GM19193 (cell line): ENCODE data around the gene MUC21.

Experiments
- POLR2A ChIP-seq: IDR thresholded peaks from 4 replicates; pipeline ENCODE4 v1.6.1; 2011; ENCODE audit not compliant: insufficient read depth, insufficient read length; ENCODE audit errors: extremely low read depth

Gene MUC21

DNA sequence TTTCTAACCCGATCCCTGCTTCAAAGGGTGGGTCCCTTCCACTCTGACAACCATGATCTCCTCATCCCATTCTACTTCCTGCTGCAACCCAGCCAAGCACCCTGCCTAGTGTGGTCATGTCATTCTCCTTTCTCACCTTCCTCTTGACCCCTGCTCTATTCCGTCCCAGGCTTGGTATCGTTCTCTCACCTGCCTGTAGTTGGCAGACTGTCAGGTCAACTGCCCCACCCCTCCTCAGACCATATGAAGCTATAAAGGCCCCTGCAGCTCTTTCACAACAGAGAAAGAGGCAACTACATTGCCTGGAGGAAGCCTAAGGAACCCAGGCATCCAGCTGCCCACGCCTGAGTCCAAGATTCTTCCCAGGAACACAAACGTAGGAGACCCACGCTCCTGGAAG is at the start of gene MUC21:
Gene MUC21 (plus strand): TSS at position 280 of the 400 bp plus-strand sequence. CDS start 241 bp downstream, outside the sequence.
- TF ChIP-seq POLR2A = no peak

DNA sequence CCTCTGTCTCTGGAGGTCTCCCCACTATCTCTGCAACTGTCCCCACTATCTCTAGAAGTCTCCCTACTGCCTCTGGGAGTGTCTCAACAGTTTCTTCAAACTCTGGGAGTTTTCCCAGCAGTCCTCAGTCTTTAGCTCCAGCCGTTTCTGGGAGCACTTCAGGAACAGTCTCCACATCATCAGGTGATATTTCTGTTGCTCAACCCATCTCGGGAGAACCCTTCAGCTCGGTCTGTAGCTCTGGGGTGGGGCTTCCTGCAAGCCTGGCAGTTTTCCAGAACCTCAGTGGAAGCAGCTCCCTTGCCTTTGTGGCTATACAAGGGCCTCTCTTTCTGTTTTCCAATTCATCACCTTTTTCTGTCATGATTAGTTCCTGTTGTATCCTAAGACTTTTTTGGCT is 48.5 kb upstream of the MUC21 start:
- TF ChIP-seq POLR2A = no peak

DNA sequence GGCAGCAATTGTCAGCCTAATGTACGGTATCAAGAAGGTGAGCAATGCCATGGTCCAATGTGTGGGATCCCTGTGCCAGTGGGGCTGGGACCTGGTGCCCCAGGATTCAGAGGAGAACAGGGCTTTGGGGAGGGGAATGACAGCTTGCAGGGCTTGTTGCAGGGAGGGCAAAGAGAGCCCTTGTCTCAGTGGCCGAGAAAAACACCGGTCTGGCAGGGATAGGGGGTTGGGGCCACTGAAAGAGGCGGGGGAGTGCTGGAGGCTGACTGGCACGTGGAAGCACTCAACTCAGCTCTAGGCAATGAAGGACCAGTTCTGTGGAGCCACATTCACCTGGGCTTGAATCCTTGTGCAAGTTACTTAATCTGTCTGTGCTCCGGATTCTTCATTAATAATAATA is 46.3 kb upstream of the MUC21 start:
- no peak for TF ChIP-seq POLR2A

DNA sequence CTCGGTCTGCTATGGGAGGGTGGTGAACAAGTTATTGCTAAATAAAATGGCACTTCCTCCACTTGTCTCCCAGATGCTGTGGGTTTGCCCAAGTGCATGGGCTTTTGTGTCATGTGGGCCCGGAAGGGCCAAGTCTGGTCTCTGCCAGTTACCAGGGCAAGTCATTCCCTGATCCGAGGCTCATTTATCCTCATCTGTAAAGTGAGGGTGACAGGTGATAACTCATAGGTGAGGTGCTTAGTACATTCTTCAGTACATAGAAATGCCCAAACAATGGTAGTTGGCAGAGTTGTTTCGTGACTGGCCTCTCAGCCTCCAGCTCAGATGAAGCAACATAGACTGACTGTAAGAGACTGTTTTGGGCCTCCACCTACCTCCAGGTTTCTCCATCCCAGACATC is 44.8 kb upstream of the MUC21 start:
- TF ChIP-seq POLR2A = no peak

DNA sequence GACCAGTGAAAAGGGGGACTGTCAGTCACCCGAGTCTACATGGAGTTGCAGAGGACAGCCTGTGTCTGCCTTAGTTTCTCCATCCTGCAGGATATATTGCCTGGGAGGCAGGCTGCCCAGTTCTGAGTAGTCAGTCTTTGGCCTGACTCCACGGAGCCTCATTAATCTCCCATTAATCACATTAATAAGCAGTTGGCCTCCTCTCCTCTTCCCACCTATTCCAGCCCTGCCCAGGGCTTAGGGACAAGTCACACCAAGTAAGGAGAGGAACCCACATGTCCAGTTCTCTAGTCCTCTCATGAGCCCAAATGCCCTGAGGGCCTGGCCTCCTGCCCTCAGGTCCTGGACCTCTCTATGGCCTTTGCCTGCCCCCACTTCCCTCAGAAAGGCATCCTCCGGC is 44.0 kb upstream of the MUC21 start:
- TF ChIP-seq POLR2A = no peak

DNA sequence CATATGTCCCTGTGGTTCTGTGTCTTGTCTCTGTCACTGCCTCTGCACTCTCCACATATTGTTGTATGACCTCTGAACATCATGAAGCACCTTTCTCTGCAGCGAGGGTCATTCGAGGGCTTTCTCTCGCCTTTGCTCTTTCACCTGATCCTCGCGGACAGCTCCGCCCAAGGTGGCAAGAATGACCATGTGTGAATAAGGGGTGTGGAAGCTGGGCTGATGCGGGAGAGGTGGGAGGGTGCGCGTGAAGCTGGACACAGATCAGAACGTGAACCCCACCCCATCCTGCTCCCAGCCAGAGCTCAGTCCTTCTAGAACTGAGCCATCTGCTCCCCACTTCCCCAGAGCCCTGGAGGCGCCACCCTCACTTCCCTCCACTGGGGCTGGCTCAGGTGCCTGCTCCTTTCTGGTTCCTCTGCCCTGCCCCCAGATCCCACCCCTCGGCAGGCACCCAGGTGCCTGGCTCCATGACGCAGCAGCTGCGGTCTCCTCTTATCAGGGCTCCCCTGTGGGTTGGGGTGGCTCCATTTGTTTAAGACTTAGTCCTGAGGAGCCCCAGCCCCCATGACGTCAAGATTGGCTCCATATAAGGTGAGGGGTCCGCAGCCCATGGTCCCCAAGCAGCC is 43.0 kb upstream of the MUC21 start, which contains the start of gene MUCL3:
Gene MUCL3 (plus strand): TSS at position 613 of the 626 bp plus-strand sequence. CDS start 27 bp downstream, outside the sequence.
- TF ChIP-seq POLR2A = no peak

DNA sequence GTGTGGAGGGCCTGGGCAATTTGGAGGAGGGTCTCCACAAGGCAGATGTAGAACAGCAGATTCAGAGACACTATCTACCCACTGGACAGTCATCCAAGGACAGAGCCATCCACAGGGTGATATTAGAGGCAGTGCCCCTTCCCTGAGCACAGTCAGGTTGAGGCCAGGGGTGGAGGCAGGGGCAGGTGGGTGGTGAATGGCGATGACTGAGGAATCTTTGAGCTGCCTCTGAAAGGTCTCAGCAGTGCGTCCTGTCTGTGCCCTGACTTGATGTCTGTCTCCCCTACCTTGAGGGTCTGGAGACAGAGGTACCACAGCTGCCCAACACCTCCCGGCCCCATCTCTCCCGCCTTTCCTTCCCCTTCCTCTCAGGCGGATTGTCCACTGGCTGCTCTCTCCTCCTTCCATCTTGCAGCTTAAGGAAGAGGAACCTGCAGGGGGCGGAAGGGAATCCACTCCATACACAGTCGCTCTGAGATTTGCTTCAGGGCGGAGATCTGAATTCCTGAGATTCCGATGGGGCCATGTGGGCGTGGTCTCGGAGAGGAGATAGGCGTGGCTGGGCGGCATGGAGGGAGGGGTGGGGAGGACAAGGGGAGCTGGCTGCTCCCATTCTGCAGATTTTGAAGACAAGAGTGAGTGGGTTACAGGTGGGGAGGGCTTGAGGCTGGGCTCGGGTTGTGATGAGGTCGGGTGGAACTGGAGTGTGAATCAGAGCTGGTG is 41.0 kb upstream of the MUC21 start:
- TF ChIP-seq POLR2A = no peak

DNA sequence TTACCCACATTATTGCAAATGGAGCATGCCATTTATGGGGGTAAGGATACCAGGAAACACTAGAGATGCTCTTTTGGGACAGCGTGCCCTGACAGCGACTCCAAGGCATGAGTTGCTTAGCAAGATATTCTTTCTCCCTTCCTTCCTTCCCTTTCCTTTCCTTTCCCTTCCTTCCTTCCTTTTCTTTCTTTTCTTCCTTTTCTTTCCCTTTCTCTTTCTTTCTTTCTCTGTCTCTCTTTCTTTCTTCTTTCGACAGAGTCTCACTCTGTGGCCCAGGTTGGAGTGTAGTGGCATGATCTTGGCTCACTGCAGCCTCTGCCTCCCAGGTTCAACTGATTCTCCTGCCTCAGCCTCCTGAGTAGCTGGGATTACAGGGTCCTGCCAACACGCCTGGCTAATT is 39.5 kb upstream of the MUC21 start:
- TF ChIP-seq POLR2A = no peak

DNA sequence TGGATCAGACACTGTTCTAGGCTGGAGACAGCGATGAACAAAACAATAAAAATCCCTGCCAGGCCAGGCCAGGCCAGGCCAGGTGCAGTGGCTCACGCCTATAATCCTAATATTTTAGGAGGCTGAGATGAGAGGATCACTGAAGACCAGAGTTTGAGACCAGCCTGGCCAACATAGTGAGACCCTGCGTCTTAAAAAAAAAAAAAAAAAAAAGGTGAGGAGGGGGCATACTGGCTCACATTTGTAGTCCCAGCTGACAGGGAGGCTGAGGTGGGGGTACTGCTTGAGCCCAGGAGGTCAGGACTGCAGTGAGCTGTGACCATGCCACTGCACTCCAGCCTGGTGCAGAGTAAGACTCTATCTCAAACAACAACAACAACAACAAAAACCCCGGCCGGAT is 38.2 kb upstream of the MUC21 start:
- TF ChIP-seq POLR2A = no peak

DNA sequence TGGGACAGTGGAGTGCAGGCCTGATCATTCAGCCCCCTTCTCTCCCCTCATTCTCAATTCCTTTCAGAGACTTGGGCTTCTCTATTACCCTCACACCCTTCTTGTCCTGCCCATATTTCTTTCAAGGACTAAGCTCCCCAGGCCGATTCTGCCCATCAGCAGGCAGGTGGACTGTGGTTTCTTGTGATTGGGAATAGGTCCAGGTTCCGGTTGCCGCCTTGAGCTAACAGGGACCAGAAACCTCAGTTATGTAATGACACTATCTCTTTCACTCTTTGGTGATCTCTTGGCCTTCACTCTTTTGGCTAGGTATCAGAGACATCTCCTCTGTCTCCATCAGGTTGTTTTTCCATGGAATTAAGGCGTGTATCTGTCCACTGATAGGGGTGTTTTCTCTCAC is 36.3 kb upstream of the MUC21 start:
- TF ChIP-seq POLR2A = no peak

DNA sequence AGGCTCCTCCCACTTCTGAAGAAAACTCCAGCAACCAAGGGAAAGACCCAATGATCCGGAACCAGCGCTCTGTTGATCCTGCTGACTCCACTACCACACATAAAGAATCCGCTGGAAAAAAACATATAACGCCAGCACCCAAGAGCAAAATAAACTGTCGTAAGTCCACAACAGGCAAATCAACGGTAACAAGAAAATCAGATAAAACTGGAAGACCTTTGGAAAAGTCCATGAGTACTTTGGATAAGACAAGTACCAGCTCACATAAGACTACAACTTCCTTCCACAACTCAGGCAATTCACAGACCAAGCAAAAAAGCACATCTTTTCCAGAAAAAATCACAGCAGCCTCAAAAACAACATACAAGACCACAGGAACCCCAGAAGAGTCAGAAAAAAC is 34.7 kb upstream of the MUC21 start:
- TF ChIP-seq POLR2A = no peak

DNA sequence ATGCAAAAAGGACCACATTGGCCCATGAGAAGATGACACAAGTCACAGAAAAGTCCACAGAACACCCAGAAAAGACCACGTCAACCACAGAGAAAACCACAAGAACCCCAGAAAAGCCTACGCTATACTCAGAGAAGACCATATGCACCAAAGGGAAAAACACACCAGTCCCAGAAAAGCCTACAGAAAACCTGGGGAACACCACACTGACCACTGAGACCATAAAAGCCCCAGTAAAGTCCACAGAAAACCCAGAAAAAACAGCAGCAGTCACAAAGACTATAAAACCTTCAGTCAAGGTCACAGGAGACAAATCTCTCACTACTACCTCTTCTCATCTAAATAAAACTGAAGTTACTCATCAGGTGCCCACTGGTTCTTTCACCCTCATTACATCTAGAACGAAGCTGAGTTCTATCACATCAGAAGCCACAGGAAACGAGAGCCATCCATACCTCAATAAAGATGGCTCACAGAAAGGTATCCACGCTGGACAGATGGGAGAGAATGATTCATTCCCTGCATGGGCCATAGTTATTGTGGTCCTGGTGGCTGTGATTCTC is 31.5 kb upstream of the MUC21 start:
- TF ChIP-seq POLR2A = no peak

DNA sequence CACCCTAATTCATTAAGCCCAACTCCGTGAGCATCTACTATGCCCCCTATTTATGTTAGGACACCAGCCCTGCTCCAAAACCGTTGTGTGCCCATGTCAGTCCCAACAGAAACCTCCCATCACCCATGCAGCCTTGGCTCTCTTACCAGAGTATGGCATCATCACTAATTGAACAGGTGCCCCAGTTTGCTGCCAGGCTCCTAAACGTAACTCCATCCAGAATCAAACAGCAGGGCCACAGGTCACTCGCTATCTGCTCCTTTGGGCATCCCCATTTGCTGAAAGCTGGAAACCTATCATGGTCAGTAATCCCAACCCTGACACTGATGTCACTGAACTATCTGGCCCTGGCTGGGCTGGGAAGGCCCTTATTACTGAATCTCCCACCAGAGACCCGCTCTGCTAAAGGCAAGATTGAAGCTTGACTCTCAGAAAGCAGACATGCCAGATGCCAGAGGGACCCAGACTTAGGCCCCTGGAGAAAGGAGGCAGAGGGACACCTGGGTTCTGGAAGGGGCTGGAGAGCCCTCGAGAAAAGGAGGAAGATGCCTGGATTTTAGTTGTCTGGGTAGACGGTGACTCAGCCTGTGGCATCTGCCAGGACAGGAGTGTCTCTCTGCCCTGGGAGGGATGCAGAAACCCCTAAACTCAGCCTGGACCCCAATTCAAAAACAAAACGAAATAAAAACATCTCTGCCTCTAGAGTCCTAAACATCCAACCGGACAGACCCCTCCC is 28.7 kb upstream of the MUC21 start:
- no peak for TF ChIP-seq POLR2A

DNA sequence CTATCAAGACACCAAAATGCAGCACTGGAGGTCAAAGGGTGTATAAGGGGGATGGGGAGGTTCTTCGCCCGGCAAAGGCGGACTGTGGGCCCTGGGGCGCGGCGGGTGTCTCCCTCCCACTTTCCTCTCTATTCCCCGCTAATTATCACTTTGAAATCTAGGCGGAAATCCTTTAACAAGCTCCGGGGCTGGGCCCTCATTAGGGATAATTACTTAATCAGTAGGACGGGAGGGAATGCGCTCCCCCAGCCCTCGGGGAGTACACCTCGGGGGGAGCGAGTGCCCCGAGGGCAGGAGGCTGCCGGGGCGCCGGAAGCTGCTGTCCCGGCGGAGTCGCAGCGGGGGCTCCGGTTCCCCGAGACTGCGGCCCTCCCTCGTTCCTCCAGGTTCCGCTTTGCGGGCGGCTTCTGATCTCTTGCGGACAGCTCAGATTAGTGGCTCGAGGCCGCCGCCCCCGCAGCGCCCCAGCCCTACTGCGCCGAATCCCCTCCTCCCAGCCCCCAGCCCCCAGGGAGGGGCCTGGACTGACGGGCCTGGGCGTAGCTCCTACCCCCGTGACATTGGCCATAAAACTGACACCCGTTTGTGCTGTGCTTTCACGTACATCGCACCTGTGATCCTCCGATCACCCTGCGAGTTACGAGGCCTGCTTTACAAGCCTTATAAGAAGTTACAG is 28.0 kb upstream of the MUC21 start:
- peak; percentile 76 for TF ChIP-seq POLR2A

DNA sequence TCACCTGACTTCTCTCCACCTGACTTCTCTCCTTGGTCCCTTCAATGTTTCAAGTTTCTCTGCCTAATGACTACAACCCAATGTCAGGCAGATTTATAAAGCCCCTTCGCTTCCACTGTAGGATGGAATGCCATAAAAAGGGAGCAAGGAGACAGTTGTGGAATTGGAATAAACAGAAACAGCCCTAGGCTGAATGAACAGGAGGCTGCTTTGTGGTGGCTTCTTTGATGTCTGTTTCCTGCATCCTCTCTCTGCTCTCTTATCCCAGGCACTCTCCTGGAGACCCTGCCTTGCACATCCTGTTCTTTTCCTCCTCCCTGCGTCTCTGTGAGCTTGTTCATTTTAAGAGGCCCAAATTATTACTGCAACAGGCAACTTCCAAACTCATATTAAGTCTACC is 25.8 kb upstream of the MUC21 start:
- no peak for TF ChIP-seq POLR2A
